Measurements from ENCODE around the gene ATF6.
A peak's percentile ranks its signal among the peaks of the same experiment; 100 is the strongest.

The ATF6 gene

GRCh38 chr1:161791904-161792655 is 26.0 kb downstream of the ATF6 start:
- Histone ChIP-seq H3K9me3 (ENCODE audit: severe bottlenecking) (no peaks in the 10 kb centered on the region), H3K27me3 (ENCODE audit: insufficient read depth, low read depth, severe bottlenecking) (no peaks in the 10 kb centered on the region), H3K27ac (no peak overlapping the region), H3K4me3 (ENCODE audit: low read depth, low read length) (no peak overlapping the region), H3K36me3 (peaks cover 61% of the 10 kb centered on the region)
- TF ChIP-seq CTCF (IDR thresholded peaks at IDR 0.05; ENCODE audit: low read depth, low read length): no peak
- DNase-seq: no peak

- H3K9me3 ChIP-seq (ENCODE audit: severe bottlenecking): no peaks in the 10 kb centered on the region
- peaks cover 64% of the 10 kb centered on the region for H3K36me3 ChIP-seq
- H3K27me3 ChIP-seq (ENCODE audit: insufficient read depth, low read depth, severe bottlenecking): no peaks in the 10 kb centered on the region
- peak; percentile 37; the same call in 1 of the 2 replicates for TF ChIP-seq CTCF (IDR thresholded peaks at IDR 0.05; ENCODE audit: low read depth, low read length)
- no peak overlapping the region for H3K4me3 ChIP-seq (ENCODE audit: low read depth, low read length)
- no peak overlapping the region for H3K27ac ChIP-seq
- no peak for DNase-seq
Observed at GRCh38 chr1:161792740-161793139, 26.6 kb downstream of the ATF6 start.

- no peak for DNase-seq
- TF ChIP-seq CTCF (IDR thresholded peaks at IDR 0.05; ENCODE audit: low read depth, low read length): no peak
- Histone ChIP-seq H3K9me3 (ENCODE audit: severe bottlenecking) (no peaks in the 10 kb centered on the region), H3K36me3 (peaks cover 50% of the 10 kb centered on the region), H3K27me3 (ENCODE audit: insufficient read depth, low read depth, severe bottlenecking) (no peaks in the 10 kb centered on the region), H3K4me3 (ENCODE audit: low read depth, low read length) (no peak overlapping the region), H3K27ac (no peak overlapping the region)
Observed at GRCh38 chr1:161799792-161800191, 33.7 kb downstream of the ATF6 start.

GRCh38 chr1:161801955-161802354 is 35.8 kb downstream of the ATF6 start:
- Histone ChIP-seq H3K27ac (no peak overlapping the region), H3K4me3 (ENCODE audit: low read depth, low read length) (no peak overlapping the region), H3K27me3 (ENCODE audit: insufficient read depth, low read depth, severe bottlenecking) (no peaks in the 10 kb centered on the region), H3K9me3 (ENCODE audit: severe bottlenecking) (no peaks in the 10 kb centered on the region), H3K36me3 (peaks cover 36% of the 10 kb centered on the region)
- DNase-seq: no peak
- no peak for TF ChIP-seq CTCF (IDR thresholded peaks at IDR 0.05; ENCODE audit: low read depth, low read length)

GRCh38 chr1:161803181-161803580 is 37.1 kb downstream of the ATF6 start:
- no peak for DNase-seq
- Histone ChIP-seq H3K36me3 (peaks cover 25% of the 10 kb centered on the region), H3K9me3 (ENCODE audit: severe bottlenecking) (no peaks in the 10 kb centered on the region), H3K4me3 (ENCODE audit: low read depth, low read length) (no peak overlapping the region), H3K27me3 (ENCODE audit: insufficient read depth, low read depth, severe bottlenecking) (no peaks in the 10 kb centered on the region), H3K27ac (no peak overlapping the region)
- no peak for TF ChIP-seq CTCF (IDR thresholded peaks at IDR 0.05; ENCODE audit: low read depth, low read length)
